ENCODE measurements around the gene NPPA. TPM values are rescaled to one million over a fixed set of nuclear protein-coding genes. Genes with fewer than 3 reads are reported as not detected.

The NPPA gene
- total RNA-seq, 1 donor from 2014 or later: not detected

DNA sequence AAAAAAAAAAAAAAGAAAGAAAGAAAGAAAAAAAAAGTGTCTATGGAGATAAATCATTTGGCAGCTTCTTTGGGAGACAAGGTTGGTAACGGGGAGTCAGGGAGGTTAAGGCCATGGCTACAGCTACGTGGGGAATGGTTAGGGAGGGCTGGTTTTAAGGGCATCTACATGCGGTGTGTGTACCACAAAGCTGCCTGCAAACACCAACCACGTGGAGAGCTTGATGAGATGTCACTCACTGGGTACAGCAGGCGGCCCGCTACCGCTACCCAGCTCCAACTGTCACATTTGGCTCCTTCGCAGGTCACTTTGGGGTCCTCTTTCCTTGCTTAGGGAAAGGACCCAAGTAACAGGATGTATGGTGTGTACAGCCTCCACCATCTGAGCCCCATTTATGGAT, 6.9 kb upstream of the NPPA start:
- DNase-seq (ENCODE audit: low spot score): no peak
- TF ChIP-seq, protein P1, sequence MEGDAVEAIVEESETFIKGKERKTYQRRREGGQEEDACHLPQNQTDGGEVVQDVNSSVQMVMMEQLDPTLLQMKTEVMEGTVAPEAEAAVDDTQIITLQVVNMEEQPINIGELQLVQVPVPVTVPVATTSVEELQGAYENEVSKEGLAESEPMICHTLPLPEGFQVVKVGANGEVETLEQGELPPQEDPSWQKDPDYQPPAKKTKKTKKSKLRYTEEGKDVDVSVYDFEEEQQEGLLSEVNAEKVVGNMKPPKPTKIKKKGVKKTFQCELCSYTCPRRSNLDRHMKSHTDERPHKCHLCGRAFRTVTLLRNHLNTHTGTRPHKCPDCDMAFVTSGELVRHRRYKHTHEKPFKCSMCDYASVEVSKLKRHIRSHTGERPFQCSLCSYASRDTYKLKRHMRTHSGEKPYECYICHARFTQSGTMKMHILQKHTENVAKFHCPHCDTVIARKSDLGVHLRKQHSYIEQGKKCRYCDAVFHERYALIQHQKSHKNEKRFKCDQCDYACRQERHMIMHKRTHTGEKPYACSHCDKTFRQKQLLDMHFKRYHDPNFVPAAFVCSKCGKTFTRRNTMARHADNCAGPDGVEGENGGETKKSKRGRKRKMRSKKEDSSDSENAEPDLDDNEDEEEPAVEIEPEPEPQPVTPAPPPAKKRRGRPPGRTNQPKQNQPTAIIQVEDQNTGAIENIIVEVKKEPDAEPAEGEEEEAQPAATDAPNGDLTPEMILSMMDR (IDR thresholded peaks at IDR 0.05; ENCODE audit: unreplicated experiment): no peak
- Mint-ChIP-seq H3K4me1 (ENCODE audit: unreplicated experiment) (no peaks in the 10 kb centered on the region), H3K4me3 (ENCODE audit: unreplicated experiment) (no peak overlapping the region), H3K27ac (ENCODE audit: unreplicated experiment) (no peak overlapping the region), H3K9me3 (ENCODE audit: unreplicated experiment) (no peaks in the 10 kb centered on the region), H3K27me3 (ENCODE audit: unreplicated experiment) (no peaks in the 10 kb centered on the region), H3K36me3 (ENCODE audit: low read depth, unreplicated experiment) (no peaks in the 10 kb centered on the region)

DNA sequence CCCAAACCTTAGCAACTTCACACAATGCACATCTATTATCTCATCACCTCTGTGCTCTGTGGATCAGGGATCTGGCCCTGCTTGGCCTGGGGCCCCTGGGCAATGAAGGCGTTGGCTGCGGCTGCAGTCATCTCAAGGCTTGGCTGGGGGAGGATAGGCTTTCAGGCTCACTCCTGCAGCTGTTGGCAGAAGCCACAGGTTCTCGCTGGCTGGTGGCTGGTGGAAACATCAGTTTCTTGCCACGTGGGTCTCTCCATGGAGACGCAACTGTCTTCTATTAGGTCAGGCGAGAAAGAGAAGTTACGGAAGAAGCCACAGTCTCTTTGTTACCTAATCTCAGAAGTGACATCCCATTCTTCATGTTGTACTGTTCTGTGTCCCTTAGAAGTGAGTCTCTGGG, 3.6 kb upstream of the NPPA start:
- DNase-seq (ENCODE audit: low spot score): no peak
- TF ChIP-seq, protein P1 (IDR thresholded peaks at IDR 0.05; ENCODE audit: unreplicated experiment): no peak
- Mint-ChIP-seq H3K36me3 (ENCODE audit: low read depth, unreplicated experiment) (peaks cover 6% of the 10 kb centered on the region), H3K4me1 (ENCODE audit: unreplicated experiment) (no peaks in the 10 kb centered on the region), H3K4me3 (ENCODE audit: unreplicated experiment) (no peak overlapping the region), H3K27ac (ENCODE audit: unreplicated experiment) (no peak overlapping the region), H3K27me3 (ENCODE audit: unreplicated experiment) (no peaks in the 10 kb centered on the region), H3K9me3 (ENCODE audit: unreplicated experiment) (no peaks in the 10 kb centered on the region)

DNA sequence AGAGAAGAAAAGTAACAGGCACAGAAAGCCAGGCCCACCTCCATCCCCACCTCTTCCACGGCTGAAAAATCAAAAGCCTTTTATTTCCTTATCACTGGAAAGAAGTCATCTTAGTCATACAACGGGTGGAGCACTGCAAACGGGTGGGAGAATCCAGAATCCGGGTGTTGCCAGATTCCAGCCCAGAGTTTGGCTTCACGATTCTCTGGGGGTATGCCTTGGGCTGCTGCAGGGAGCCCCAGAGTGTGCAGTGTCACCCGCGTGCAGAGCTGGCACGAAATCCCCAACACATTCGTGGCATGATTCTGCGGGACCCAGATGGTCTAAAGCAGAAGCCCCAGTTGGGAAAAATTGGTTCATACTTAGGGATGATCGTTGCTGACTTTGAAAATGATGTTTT, 2.6 kb upstream of the NPPA start:
- no peak overlapping the region for H3K27ac Mint-ChIP-seq (ENCODE audit: unreplicated experiment)
- TF ChIP-seq, protein P1 (IDR thresholded peaks at IDR 0.05; ENCODE audit: unreplicated experiment): no peak
- H3K36me3 Mint-ChIP-seq (ENCODE audit: low read depth, unreplicated experiment): peaks cover 11% of the 10 kb centered on the region
- no peak for DNase-seq (ENCODE audit: low spot score)
- H3K27me3 Mint-ChIP-seq (ENCODE audit: unreplicated experiment): no peaks in the 10 kb centered on the region
- H3K9me3 Mint-ChIP-seq (ENCODE audit: unreplicated experiment): no peaks in the 10 kb centered on the region
- H3K4me3 Mint-ChIP-seq (ENCODE audit: unreplicated experiment): no peak overlapping the region
- H3K4me1 Mint-ChIP-seq (ENCODE audit: unreplicated experiment): no peaks in the 10 kb centered on the region

DNA sequence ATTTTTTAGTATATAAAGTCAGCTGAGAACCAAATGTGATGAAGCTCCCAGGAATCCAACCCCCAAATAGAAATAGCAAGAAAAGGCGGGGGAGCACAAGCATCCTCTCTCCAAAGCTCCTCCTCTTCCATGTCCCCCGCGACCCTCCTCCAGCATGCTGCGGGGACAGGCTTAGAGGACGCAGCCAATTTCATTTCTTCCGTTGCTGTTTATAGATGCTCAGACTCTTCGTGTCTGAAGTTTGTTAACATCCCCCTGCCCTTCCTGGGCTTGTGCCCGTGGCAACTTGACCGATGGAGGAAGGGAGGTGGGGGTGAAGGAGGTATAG, 754 bp upstream of the NPPA start:
- H3K36me3 Mint-ChIP-seq (ENCODE audit: low read depth, unreplicated experiment): peaks cover 26% of the 10 kb centered on the region
- no peak for DNase-seq (ENCODE audit: low spot score)
- TF ChIP-seq, protein P1 (IDR thresholded peaks at IDR 0.05; ENCODE audit: unreplicated experiment): no peak
- H3K27me3 Mint-ChIP-seq (ENCODE audit: unreplicated experiment): peaks cover 2% of the 10 kb centered on the region
- no peak overlapping the region for H3K4me3 Mint-ChIP-seq (ENCODE audit: unreplicated experiment)
- no peaks in the 10 kb centered on the region for H3K4me1 Mint-ChIP-seq (ENCODE audit: unreplicated experiment)
- H3K9me3 Mint-ChIP-seq (ENCODE audit: unreplicated experiment): no peaks in the 10 kb centered on the region
- no peak overlapping the region for H3K27ac Mint-ChIP-seq (ENCODE audit: unreplicated experiment)

DNA sequence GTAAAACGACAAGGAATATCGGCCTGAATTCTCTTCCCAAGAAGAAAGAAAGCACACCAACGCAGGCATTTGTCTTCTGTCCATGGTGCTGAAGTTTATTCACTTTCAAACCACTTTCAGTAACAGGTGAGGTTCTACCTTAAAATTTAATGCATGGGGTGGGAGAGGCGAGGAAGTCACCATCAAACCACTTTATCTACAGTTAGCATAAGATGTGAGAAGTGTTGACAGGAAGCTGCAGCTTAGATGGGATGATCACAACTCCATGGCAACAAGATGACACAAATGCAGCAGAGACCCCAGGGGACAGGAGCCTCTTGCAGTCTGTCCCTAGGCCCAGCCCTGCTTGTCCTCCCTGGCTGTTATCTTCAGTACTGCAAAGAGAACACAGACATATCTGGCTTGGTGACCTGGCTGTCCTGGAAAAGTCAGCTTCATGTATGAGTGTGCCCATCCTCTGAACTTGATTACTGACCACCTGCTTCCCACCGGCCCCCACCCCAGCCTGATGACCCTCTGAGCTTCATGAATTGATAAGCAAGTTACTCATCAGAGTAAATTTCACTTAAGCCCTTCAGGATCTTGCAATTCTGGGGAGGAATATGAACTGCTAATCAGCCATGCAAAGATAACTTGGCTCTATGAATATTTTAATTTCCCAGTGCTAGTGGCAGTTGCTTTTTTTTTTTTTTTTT, 1.8 kb downstream of the NPPA start:
- no peak overlapping the region for H3K4me3 Mint-ChIP-seq (ENCODE audit: unreplicated experiment)
- peaks cover 6% of the 10 kb centered on the region for H3K4me1 Mint-ChIP-seq (ENCODE audit: unreplicated experiment)
- no peak for DNase-seq (ENCODE audit: low spot score)
- no peaks in the 10 kb centered on the region for H3K9me3 Mint-ChIP-seq (ENCODE audit: unreplicated experiment)
- TF ChIP-seq, protein P1 (IDR thresholded peaks at IDR 0.05; ENCODE audit: unreplicated experiment): no peak
- no peak overlapping the region for H3K27ac Mint-ChIP-seq (ENCODE audit: unreplicated experiment)
- H3K27me3 Mint-ChIP-seq (ENCODE audit: unreplicated experiment): peaks cover 2% of the 10 kb centered on the region
- H3K36me3 Mint-ChIP-seq (ENCODE audit: low read depth, unreplicated experiment): peaks cover 44% of the 10 kb centered on the region
